HEK293 (cell line): ENCODE measurements around the gene WFDC10A.

Source experiments
- CTCF ChIP-seq: fragments of 450-650 bp; formaldehyde crosslinking; IDR thresholded peaks from 2 replicates; pipeline ENCODE4 v1.5.1; 2016; ENCODE audit warnings: missing biosample characterization, missing genetic modification characterization
- GLIS2 ChIP-seq: fragments of 450-650 bp; formaldehyde crosslinking; IDR thresholded peaks from 2 replicates; pipeline ENCODE4 v1.5.1; 2016; ENCODE audit warnings: missing biosample characterization, missing genetic modification characterization
- HOXD13 ChIP-seq: sonication (generic); formaldehyde crosslinking; IDR thresholded peaks from 2 replicates; pipeline ENCODE4 v1.8.0; 2022; ENCODE audit warnings: missing genetic modification reagents, borderline replicate concordance
- TSHZ1 ChIP-seq: fragments of 450-650 bp; formaldehyde crosslinking; IDR thresholded peaks from 2 replicates; pipeline ENCODE4 v1.5.1; 2016; ENCODE audit warnings: missing biosample characterization, missing genetic modification characterization, borderline replicate concordance
- ZBTB17 ChIP-seq: fragments of 450-650 bp; formaldehyde crosslinking; IDR thresholded peaks from 2 replicates; pipeline ENCODE4 v1.5.1; 2016; ENCODE audit warnings: missing biosample characterization, missing genetic modification characterization
- ZNF140 ChIP-seq: fragments of 450-650 bp; formaldehyde crosslinking; IDR thresholded peaks from 2 replicates; pipeline ENCODE4 v1.5.1; 2016; ENCODE audit warnings: missing biosample characterization, missing genetic modification characterization
- ZNF19 ChIP-seq: fragments of 450-650 bp; formaldehyde crosslinking; IDR thresholded peaks from 2 replicates; pipeline ENCODE4; 2016; ENCODE audit warnings: missing biosample characterization, missing genetic modification characterization, low read depth
- ZNF391 ChIP-seq: fragments of 450-650 bp; formaldehyde crosslinking; IDR thresholded peaks from 2 replicates; pipeline ENCODE4 v1.5.1; 2016; ENCODE audit warnings: low read depth, missing biosample characterization, missing genetic modification characterization, borderline replicate concordance
- ZNF473 ChIP-seq: fragments of 450-650 bp; formaldehyde crosslinking; IDR thresholded peaks from 2 replicates; pipeline ENCODE4 v1.5.1; 2017; ENCODE audit warnings: missing biosample characterization, missing genetic modification characterization
- ZNF530 ChIP-seq: fragments of 450-650 bp; formaldehyde crosslinking; IDR thresholded peaks from 2 replicates; pipeline ENCODE4 v1.5.1; 2016; ENCODE audit warnings: low read depth, missing biosample characterization, missing genetic modification characterization
- ZNF785 ChIP-seq: fragments of 450-650 bp; formaldehyde crosslinking; IDR thresholded peaks from 2 replicates; pipeline ENCODE4 v1.5.1; 2016; ENCODE audit warnings: missing biosample characterization, missing genetic modification characterization
- TF ChIP-seq, protein P1 (sequence below): fragments of 450-650 bp; formaldehyde crosslinking; IDR thresholded peaks from 2 replicates; pipeline ENCODE4 v1.5.1; 2017; ENCODE audit warnings: missing biosample characterization, mild to moderate bottlenecking, missing genetic modification characterization, moderate library complexity
- TF ChIP-seq, protein P2 (sequence below): fragments of 450-650 bp; formaldehyde crosslinking; IDR thresholded peaks from 2 replicates; pipeline ENCODE4 v1.5.1; 2016; ENCODE audit warnings: missing biosample characterization, missing genetic modification characterization

DNA sequence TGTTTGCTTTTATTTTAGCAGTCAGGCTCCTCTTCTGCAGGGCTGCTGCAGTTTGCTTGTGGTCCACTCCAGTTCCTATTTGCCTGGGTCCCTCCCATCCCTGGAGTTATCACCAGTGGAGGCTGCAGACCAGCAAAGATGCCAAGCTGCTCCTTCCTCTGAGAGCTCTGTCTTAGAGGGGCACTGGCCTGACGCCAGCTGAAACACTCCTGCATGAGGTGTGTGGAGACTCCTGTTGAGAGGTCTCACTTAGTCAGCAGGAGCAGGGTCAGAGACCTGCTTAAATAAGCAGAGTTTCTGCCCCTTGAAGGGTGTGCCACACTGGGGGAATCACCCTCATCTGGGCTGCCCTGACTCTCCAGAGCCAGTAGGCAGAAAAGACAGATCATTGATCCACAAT is 34.3 kb upstream of the WFDC10A start:
- TF ChIP-seq CTCF, result no peak
- TF ChIP-seq TSHZ1 (tag by site-specific recombination), result no peak
- TF ChIP-seq, protein P1, sequence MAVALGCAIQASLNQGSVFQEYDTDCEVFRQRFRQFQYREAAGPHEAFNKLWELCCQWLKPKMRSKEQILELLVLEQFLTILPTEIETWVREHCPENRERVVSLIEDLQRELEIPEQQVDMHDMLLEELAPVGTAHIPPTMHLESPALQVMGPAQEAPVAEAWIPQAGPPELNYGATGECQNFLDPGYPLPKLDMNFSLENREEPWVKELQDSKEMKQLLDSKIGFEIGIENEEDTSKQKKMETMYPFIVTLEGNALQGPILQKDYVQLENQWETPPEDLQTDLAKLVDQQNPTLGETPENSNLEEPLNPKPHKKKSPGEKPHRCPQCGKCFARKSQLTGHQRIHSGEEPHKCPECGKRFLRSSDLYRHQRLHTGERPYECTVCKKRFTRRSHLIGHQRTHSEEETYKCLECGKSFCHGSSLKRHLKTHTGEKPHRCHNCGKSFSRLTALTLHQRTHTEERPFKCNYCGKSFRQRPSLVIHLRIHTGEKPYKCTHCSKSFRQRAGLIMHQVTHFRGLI (tag by site-specific recombination), result no peak
- TF ChIP-seq ZNF19, result no peak
- no peak for TF ChIP-seq ZBTB17 (tag by site-specific recombination)
- no peak for TF ChIP-seq ZNF473 (tag by site-specific recombination)
- TF ChIP-seq GLIS2, result no peak
- TF ChIP-seq ZNF391 (tag by site-specific recombination), result no peak
- TF ChIP-seq ZNF140 (tag by site-specific recombination), result no peak
- TF ChIP-seq ZNF530 (tag by site-specific recombination), result no peak
- TF ChIP-seq ZNF785, result no peak
- TF ChIP-seq HOXD13, result no peak
- TF ChIP-seq, protein P2, sequence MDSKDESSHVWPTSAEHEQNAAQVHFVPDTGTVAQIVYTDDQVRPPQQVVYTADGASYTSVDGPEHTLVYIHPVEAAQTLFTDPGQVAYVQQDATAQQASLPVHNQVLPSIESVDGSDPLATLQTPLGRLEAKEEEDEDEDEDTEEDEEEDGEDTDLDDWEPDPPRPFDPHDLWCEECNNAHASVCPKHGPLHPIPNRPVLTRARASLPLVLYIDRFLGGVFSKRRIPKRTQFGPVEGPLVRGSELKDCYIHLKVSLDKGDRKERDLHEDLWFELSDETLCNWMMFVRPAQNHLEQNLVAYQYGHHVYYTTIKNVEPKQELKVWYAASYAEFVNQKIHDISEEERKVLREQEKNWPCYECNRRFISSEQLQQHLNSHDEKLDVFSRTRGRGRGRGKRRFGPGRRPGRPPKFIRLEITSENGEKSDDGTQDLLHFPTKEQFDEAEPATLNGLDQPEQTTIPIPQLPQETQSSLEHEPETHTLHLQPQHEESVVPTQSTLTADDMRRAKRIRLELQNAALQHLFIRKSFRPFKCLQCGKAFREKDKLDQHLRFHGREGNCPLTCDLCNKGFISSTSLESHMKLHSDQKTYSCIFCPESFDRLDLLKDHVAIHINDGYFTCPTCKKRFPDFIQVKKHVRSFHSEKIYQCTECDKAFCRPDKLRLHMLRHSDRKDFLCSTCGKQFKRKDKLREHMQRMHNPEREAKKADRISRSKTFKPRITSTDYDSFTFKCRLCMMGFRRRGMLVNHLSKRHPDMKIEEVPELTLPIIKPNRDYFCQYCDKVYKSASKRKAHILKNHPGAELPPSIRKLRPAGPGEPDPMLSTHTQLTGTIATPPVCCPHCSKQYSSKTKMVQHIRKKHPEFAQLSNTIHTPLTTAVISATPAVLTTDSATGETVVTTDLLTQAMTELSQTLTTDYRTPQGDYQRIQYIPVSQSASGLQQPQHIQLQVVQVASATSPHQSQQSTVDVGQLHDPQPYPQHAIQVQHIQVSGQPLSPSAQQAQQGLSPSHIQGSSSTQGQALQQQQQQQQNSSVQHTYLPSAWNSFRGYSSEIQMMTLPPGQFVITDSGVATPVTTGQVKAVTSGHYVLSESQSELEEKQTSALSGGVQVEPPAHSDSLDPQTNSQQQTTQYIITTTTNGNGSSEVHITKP, result no peak
